ENCODE data around the gene DLG5.

Gene DLG5

DNA sequence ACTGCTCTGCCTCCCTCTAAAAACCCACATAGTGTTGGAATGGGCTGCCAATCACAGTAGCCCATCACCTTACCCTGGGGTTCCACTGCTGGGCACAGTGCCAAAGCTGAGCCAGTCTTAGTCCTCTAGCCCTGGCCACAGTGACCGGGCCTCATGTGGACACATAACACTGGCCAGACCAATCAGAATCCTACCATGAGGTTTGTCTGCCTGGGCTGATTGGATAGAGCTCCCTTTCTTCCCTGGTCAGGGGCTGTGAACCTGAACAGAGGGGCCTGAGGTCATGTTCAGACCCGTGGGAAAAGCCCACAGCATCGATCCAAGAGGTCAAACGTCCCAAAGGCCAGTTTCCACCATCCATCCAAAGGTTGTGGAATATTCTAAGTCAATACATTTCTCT is 6.1 kb downstream of the DLG5 start:
- H3K36me3 ChIP-seq (ENCODE audit: control insufficient read depth in 2 of 2, insufficient read depth in 1 of 2, low read length in 2 of 2), result peaks cover 0 to 13% of the 10 kb centered on the region in 2 experiments; a peak in 2 of 3 replicates
- POLR2A ChIA-PET, result interaction anchor here (1.4 kb wide), 1 partner anchor 8 kb away, joined by 5 read pairs; no protein-coding TSS in a partner anchor
- H3K9me3 ChIP-seq (ENCODE audit: control insufficient read depth, insufficient read depth, low read depth, low read length), result no peaks in the 10 kb centered on the region
- CTCF ChIA-PET, result interaction anchor here (1.0 to 2.2 kb wide), 5 partner anchors 21 to 208 kb away, joined by 3 to 10 read pairs (median 4); no protein-coding TSS in a partner anchor
- H3K4me3 ChIP-seq (ENCODE audit: low read depth, low read length), result no peak overlapping the region
- H3K27ac ChIP-seq (ENCODE audit: extremely low read depth, low read depth, low read length), result no peak overlapping the region
- H3K4me1 ChIP-seq (ENCODE audit: control insufficient read depth, insufficient read depth, low read length), result peaks cover 6% of the 10 kb centered on the region; the same call in 1 of the 2 replicates
- TF ChIP-seq ZBTB1 (tag by site-specific recombination; IDR thresholded peaks at IDR 0.05), result no peak
- no peak for TF ChIP-seq ZNF426 (tag by site-specific recombination; IDR thresholded peaks at IDR 0.05)
- no peak for TF ChIP-seq ZBTB20 (tag by site-specific recombination; IDR thresholded peaks at IDR 0.05)

DNA sequence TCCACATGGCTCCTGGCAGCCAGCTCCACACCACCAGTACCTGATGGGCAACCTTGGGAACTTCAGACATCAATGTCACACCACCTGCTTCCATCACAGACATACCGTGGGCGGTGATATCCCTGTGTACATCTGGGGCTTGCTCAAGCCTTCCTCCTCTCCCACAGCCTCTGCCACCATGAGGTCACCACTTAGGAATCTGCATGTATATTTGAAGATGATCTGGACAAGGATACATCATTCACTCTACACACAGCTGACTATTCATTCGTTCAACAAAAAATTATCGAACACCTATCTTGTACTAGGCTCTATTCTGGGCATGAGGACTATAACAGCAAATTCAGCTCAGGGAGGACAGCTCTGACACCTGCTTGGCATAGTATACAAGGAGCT is 6.8 kb downstream of the DLG5 start:
- no peaks in the 10 kb centered on the region for H3K9me3 ChIP-seq (ENCODE audit: control insufficient read depth, insufficient read depth, low read depth, low read length)
- ChIA-PET CTCF (interaction anchor here (0.7 to 2.2 kb wide), 4 partner anchors 20 to 143 kb away, joined by 3 to 10 read pairs (median 5); no protein-coding TSS in a partner anchor), POLR2A (interaction anchor here (0.7 kb wide), 1 partner anchor 16 kb away, joined by 6 read pairs; no protein-coding TSS in a partner anchor)
- H3K4me1 ChIP-seq (ENCODE audit: control insufficient read depth, insufficient read depth, low read length), result peaks cover 2% of the 10 kb centered on the region; the same call in 1 of the 2 replicates
- H3K4me3 ChIP-seq (ENCODE audit: low read depth, low read length), result no peak overlapping the region
- H3K27ac ChIP-seq (ENCODE audit: extremely low read depth, low read depth, low read length), result no peak overlapping the region
- H3K36me3 ChIP-seq (ENCODE audit: control insufficient read depth in 2 of 2, insufficient read depth in 1 of 2, low read length in 2 of 2), result peaks cover 0 to 13% of the 10 kb centered on the region in 2 experiments; a peak in 2 of 3 replicates
- TF ChIP-seq ZNF23 (tag by site-specific recombination; IDR thresholded peaks at IDR 0.05; ENCODE audit: borderline replicate concordance) (no peak), ZNF112 (tag by site-specific recombination; IDR thresholded peaks at IDR 0.05) (no peak), ZNF391 (tag by site-specific recombination; IDR thresholded peaks at IDR 0.05; ENCODE audit: borderline replicate concordance, low read depth) (no peak), ZNF394 (tag by site-specific recombination; IDR thresholded peaks at IDR 0.05; ENCODE audit: borderline replicate concordance) (no peak), ZNF426 (tag by site-specific recombination; IDR thresholded peaks at IDR 0.05) (no peak), TCF7L2 (IDR thresholded peaks at IDR 0.05; ENCODE audit: borderline replicate concordance, low read depth, low read length) (no peak), ZSCAN30 (tag by site-specific recombination; IDR thresholded peaks at IDR 0.05) (no peak), ZNF747 (tag by site-specific recombination; IDR thresholded peaks at IDR 0.05) (no peak), GLI4 (tag by site-specific recombination; IDR thresholded peaks at IDR 0.05) (no peak), SETDB1 (IDR thresholded peaks at IDR 0.05; ENCODE audit: insufficient read length, low read length) (no peak), ZNF544 (tag by site-specific recombination; IDR thresholded peaks at IDR 0.05) (no peak), SP3 (tag by site-specific recombination; IDR thresholded peaks at IDR 0.05) (no peak), ZBTB20 (tag by site-specific recombination; IDR thresholded peaks at IDR 0.05) (no peak), ZNF600 (tag by site-specific recombination; IDR thresholded peaks at IDR 0.05) (peak; percentile 73)
- TF ChIP-seq, protein P1, sequence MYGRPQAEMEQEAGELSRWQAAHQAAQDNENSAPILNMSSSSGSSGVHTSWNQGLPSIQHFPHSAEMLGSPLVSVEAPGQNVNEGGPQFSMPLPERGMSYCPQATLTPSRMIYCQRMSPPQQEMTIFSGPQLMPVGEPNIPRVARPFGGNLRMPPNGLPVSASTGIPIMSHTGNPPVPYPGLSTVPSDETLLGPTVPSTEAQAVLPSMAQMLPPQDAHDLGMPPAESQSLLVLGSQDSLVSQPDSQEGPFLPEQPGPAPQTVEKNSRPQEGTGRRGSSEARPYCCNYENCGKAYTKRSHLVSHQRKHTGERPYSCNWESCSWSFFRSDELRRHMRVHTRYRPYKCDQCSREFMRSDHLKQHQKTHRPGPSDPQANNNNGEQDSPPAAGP (tag by site-specific recombination; IDR thresholded peaks at IDR 0.05), result no peak
- TF ChIP-seq, protein P2, sequence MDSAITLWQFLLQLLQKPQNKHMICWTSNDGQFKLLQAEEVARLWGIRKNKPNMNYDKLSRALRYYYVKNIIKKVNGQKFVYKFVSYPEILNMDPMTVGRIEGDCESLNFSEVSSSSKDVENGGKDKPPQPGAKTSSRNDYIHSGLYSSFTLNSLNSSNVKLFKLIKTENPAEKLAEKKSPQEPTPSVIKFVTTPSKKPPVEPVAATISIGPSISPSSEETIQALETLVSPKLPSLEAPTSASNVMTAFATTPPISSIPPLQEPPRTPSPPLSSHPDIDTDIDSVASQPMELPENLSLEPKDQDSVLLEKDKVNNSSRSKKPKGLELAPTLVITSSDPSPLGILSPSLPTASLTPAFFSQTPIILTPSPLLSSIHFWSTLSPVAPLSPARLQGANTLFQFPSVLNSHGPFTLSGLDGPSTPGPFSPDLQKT (IDR thresholded peaks at IDR 0.05; ENCODE audit: borderline replicate concordance, low read depth, low read length), result no peak
- TF ChIP-seq, protein P3, sequence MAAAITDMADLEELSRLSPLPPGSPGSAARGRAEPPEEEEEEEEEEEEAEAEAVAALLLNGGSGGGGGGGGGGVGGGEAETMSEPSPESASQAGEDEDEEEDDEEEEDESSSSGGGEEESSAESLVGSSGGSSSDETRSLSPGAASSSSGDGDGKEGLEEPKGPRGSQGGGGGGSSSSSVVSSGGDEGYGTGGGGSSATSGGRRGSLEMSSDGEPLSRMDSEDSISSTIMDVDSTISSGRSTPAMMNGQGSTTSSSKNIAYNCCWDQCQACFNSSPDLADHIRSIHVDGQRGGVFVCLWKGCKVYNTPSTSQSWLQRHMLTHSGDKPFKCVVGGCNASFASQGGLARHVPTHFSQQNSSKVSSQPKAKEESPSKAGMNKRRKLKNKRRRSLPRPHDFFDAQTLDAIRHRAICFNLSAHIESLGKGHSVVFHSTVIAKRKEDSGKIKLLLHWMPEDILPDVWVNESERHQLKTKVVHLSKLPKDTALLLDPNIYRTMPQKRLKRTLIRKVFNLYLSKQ (tag by site-specific recombination; IDR thresholded peaks at IDR 0.05; ENCODE audit: borderline replicate concordance), result no peak
- TF ChIP-seq, protein P4, sequence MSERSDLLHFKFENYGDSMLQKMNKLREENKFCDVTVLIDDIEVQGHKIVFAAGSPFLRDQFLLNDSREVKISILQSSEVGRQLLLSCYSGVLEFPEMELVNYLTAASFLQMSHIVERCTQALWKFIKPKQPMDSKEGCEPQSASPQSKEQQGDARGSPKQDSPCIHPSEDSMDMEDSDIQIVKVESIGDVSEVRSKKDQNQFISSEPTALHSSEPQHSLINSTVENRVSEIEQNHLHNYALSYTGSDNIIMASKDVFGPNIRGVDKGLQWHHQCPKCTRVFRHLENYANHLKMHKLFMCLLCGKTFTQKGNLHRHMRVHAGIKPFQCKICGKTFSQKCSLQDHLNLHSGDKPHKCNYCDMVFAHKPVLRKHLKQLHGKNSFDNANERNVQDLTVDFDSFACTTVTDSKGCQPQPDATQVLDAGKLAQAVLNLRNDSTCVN (tag by site-specific recombination; optimal IDR thresholded peaks at IDR 0.05), result no peak
- TF ChIP-seq, protein P5, sequence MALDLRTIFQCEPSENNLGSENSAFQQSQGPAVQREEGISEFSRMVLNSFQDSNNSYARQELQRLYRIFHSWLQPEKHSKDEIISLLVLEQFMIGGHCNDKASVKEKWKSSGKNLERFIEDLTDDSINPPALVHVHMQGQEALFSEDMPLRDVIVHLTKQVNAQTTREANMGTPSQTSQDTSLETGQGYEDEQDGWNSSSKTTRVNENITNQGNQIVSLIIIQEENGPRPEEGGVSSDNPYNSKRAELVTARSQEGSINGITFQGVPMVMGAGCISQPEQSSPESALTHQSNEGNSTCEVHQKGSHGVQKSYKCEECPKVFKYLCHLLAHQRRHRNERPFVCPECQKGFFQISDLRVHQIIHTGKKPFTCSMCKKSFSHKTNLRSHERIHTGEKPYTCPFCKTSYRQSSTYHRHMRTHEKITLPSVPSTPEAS (tag by site-specific recombination; IDR thresholded peaks at IDR 0.05), result no peak
- TF ChIP-seq, protein P6, sequence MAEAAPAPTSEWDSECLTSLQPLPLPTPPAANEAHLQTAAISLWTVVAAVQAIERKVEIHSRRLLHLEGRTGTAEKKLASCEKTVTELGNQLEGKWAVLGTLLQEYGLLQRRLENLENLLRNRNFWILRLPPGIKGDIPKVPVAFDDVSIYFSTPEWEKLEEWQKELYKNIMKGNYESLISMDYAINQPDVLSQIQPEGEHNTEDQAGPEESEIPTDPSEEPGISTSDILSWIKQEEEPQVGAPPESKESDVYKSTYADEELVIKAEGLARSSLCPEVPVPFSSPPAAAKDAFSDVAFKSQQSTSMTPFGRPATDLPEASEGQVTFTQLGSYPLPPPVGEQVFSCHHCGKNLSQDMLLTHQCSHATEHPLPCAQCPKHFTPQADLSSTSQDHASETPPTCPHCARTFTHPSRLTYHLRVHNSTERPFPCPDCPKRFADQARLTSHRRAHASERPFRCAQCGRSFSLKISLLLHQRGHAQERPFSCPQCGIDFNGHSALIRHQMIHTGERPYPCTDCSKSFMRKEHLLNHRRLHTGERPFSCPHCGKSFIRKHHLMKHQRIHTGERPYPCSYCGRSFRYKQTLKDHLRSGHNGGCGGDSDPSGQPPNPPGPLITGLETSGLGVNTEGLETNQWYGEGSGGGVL (tag by site-specific recombination; IDR thresholded peaks at IDR 0.05), result no peak
- TF ChIP-seq, protein P7, sequence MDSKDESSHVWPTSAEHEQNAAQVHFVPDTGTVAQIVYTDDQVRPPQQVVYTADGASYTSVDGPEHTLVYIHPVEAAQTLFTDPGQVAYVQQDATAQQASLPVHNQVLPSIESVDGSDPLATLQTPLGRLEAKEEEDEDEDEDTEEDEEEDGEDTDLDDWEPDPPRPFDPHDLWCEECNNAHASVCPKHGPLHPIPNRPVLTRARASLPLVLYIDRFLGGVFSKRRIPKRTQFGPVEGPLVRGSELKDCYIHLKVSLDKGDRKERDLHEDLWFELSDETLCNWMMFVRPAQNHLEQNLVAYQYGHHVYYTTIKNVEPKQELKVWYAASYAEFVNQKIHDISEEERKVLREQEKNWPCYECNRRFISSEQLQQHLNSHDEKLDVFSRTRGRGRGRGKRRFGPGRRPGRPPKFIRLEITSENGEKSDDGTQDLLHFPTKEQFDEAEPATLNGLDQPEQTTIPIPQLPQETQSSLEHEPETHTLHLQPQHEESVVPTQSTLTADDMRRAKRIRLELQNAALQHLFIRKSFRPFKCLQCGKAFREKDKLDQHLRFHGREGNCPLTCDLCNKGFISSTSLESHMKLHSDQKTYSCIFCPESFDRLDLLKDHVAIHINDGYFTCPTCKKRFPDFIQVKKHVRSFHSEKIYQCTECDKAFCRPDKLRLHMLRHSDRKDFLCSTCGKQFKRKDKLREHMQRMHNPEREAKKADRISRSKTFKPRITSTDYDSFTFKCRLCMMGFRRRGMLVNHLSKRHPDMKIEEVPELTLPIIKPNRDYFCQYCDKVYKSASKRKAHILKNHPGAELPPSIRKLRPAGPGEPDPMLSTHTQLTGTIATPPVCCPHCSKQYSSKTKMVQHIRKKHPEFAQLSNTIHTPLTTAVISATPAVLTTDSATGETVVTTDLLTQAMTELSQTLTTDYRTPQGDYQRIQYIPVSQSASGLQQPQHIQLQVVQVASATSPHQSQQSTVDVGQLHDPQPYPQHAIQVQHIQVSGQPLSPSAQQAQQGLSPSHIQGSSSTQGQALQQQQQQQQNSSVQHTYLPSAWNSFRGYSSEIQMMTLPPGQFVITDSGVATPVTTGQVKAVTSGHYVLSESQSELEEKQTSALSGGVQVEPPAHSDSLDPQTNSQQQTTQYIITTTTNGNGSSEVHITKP (tag by site-specific recombination; IDR thresholded peaks at IDR 0.05), result no peak

Measured in HEK293 (cell line).